Islet of Langerhans (tissue), 1 donor: ENCODE measurements around the gene CRLF3.
"Not testable (repeated sequence)": the region's sequence is repeated elsewhere in the genome, so short reads cannot be mapped to it uniquely, and the experiment has no call there.

Experiments used
- FAIRE-seq: peaks from one replicate; lab custom pipeline; 2011; peaks lifted over from hg19 to GRCh38; lab: Jason Lieb, UNC

Gene CRLF3, protein sequence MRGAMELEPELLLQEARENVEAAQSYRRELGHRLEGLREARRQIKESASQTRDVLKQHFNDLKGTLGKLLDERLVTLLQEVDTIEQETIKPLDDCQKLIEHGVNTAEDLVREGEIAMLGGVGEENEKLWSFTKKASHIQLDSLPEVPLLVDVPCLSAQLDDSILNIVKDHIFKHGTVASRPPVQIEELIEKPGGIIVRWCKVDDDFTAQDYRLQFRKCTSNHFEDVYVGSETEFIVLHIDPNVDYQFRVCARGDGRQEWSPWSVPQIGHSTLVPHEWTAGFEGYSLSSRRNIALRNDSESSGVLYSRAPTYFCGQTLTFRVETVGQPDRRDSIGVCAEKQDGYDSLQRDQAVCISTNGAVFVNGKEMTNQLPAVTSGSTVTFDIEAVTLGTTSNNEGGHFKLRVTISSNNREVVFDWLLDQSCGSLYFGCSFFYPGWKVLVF

GRCh38 chr17:30824356-30825145 is at the start of gene CRLF3:
CRLF3 (minus strand) TSS chr17:30824692; CDS start chr17:30824651, 41 bp downstream.
- FAIRE-seq, result no peak

DNA sequence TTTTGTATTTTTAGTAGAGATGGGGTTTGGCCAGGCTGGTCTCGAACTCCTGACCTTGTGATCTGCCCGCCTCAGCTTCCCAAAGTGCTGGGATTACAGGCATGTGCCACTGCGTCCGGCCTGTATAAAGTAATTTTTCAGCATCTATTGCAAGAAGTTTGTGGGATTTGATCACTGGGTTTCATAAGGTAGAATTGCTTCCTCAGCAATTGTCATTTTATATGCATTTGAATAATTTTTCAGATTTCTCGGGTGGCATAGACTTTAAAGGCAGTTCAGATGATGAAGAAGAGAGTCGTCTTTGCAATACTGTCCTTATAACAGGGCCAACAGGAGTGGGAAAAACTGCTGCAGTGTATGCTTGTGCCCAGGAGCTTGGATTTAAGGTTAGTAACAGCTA is 44.5 kb upstream of the CRLF3 start:
- FAIRE-seq, result no peak

DNA sequence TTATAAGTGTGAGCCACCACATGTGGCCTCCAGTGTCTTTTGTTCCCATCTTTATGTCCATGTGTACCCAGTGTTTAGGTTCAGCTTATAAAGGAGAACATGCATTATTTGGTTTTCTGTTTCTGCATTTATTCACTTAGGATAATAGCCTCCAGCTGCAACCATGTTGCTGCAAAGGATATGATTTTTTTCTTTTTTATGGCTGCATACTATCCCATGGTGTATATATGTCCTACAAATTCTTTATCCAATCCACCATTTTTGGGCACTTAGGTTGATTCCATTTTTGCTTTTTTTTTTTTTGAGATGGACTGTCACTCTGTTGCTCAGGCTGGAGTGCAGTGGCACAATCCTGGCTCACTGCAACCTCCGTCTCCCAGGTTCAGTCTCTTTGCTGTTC is 40.1 kb upstream of the CRLF3 start:
- no peak for FAIRE-seq

GRCh38 chr17:30858556-30859250 is 34.2 kb upstream of the CRLF3 start:
- FAIRE-seq, result no peak

DNA sequence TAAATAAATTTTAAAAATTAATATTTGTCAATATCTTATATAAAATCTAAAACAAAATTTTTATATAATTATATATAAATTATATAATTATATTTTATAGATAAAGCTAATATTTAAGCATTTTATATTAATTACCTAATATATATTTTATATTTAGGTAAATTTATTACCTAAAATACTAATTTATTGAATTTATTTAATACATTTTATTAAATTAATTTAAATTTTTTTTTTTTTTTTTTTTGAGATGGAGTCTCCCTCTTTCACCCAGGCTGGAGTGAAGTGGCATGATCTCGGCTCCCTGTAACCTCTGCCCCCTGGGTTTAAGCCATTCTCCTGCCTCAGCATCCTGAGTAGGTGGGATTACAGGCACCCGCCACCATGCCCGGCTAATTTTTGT is 29.7 kb upstream of the CRLF3 start:
- no peak for FAIRE-seq

- FAIRE-seq, result no peak
Observed at GRCh38 chr17:30848021-30848420, 23.5 kb upstream of the CRLF3 start.

DNA sequence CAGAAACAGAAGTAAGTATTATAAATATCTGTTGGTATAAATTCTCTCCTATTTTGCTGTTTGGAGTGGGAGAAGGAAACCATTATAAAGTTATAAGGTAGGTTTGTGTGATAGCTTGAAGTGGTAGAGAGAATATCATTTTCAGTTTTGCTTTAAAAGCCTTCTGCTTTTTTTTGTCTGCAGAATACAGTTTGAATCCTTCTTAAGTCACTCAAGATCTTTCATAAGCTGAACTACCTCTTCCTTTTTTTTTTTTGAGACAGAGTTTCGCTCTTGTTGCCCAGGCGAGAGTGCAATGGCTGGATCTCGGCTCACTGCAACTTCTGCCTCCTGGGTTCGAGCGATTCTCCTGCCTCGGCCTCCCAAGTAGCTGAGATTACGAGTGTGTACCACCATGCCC is 16.3 kb upstream of the CRLF3 start:
- FAIRE-seq, result no peak

DNA sequence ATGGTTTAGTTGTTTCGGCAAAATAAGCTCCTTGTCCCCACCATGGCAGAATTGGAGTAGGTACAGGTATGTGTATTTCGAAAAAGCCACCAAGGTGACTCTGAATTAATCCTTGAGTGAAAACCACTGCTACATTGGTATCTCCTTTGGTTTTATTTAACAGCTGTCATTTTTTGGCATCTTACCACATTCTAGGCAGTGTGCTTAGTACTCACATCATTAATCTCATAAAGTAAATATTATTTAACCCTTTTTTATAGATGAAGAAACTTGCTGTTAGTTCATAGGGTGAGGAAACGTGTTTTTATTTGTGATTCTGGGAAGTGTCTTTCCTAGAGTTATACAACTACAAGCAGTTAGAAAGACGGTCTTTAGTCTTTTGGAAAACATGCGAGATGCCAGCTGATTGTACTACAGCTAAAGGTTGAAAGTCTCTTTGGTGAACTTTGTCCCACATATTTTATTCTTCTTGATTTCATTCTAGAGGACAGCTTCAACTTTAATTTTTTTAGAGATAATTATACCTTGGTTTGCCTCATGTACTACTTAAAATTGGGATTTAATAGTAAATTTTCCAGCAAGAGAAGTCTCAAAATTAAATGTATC is 13.8 kb upstream of the CRLF3 start:
- no peak for FAIRE-seq

DNA sequence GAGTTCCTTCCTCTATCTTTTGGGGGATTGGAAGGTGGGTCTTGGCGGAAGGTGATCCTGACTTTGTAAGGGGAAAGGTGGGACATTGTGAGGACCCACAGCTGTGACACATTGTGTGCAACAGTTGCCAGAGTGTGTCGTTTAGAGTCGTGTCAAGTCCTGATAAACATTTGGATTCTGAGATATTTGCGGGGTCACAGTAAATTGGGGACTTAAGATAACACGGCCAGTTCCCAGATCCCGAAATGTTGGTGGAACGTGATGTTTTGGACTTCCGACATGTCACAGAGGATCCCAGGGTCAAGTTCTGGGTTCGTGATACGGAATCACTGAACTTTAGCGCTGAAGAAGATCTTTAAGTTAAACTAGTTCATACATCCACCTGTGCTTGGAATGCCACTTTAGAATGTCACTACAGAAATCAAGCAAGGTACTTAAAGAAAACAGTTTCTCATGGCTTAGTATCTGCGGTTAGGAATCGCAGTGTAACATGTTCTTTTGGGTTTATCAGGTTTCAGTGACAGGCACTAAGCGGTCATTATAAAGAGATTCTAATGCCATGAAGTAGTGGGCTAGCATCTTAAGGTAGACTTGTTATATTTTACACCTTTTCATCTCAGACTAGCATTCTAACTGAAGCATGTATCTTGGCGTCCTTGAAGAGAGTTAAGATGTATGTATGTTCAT is 8.1 kb upstream of the CRLF3 start:
- no peak for FAIRE-seq

DNA sequence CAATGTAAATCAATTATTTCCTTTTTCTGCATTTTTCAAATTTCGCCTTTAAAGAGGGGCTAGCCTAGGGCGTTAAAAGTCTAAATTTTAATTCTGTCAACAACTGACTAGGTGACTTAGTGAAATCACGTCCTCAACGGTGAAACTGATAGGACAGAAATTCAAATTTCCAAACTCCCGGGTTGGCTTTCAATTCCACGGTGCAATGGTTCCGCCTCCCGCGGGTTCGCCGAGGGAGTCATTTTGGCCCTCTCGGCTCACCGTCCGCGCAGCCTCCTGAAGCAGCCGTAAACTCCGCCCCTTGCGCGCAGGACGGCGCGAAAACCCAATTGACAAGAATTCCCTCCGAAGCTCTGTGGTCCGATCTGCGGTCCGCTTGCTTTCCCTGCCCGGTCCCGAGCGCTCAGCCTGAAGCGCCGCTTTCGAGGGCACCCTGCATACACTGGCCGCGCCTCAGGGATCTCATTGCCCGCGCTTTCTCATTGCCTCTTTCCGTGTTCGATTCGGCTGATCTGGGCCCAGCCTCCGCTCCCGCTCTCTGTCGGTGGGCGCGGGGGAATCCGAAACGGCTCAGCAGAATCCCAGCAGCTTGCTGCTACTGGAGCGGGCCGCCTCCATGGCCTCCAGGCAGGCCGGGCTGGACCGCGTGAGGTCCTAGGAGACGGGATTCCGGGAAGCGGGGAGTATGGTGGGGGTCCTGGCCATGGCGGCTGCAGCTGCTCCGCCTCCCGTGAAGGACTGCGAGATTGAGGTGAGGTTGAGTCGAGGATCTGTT is 7.4 kb upstream of the CRLF3 start, which contains the start of gene ATAD5:
TSS of gene ATAD5 (plus strand) at position 304 of the 775 bp plus-strand sequence. CDS start at position 686, 382 bp downstream.
- FAIRE-seq, result peak; percentile 33

DNA sequence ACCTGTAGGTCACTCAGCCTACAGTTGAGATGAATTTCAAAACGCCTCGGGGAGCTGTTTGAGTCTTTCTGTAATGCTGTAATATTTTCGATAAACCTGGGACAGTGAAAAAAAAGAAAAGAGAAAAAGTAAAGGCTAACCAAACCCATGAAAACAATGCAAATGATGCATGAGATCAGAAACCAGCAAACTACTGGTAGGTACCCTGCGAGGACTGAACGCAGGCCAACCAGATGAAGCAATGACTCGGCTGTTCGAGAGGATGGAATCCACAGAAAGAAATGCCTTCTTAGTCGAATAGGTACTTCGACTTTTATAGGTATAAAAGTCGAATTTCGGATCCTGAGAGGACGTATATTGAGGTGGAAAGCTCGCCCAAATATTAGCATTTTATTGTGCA is 6.8 kb upstream of the CRLF3 start:
- FAIRE-seq, result no peak

DNA sequence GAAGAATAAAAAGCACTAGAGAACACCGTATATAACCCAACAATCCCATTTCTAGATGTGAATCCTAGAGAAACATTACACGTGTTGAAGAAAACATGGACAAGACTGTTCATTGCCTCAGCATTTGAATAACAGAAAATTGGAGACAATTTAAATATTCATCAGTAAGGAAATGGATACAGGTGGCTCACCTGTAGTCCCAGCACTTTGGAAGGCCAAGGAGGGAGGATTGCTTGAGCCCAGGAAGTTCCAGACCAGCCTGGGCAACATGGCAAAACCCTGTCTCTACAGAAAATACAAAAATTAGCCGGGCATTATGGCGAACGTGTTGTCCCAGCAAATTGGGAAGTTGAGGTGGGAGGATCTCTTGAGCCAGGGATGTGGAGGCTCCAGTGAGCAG is 4.5 kb upstream of the CRLF3 start:
- no peak for FAIRE-seq

- FAIRE-seq, result no peak
Observed at GRCh38 chr17:30827082-30827481, 2.6 kb upstream of the CRLF3 start.

GRCh38 chr17:30824002-30824355 is 513 bp downstream of the CRLF3 start:
- no peak for FAIRE-seq

DNA sequence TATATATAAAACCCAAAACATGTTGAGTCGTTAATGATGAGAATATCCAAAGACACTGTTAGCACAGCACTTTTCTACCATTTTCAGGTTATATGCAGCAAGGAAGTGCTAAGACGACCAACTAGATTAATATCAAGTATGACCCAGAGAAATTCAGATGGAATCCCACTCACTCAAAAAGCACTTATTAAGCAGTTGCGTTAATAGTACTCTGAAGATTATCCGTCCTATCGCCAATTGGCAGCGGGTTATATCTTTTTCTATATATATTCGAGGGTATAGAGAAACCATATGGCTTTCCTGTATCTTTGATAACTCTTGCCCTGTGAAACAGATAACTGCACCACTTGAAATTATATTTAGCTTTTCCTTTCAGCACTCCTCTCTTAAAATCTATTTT is 1.1 kb downstream of the CRLF3 start:
- no peak for FAIRE-seq

GRCh38 chr17:30822919-30823318 is 1.6 kb downstream of the CRLF3 start:
- FAIRE-seq, result not testable (repeated sequence)

DNA sequence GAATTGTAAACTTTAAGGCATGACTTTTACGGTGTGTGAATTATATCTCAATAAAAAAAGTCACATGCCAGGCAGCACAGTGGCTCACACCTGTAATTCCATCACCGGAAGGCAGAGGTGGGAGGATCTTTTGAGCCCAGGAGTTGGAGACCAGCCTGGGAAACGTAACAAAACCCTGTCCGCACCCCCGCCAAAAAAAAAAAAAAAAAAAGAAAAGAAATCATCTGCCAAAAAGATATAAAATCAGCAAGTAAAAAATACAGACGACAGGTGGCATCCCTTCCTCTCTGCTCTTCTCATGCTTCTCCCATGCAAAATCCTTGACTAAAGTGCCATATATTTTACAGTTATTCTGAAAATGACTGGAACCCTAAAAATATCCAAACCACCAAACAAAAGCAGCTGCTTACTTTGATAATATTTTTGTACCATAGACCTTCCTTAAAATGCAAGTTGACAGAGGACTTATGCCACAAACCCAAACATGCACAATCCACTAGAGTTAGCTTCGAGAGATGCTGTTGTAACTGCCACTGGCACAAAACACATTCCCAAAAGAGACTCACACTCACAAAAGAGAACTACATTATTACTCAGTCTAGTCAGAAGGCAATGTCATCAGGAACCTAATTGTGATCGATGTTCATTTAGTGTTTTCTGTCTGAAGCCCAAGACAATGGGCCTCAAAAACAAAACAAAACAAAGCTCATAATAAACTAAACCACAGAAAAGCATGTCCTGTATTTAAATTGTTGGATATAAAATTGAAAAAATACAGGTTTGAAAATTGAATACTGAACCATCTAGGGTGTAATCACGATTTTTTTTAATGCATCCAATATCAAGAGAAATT is 2.4 kb downstream of the CRLF3 start:
- FAIRE-seq, result no peak

- no peak for FAIRE-seq
Observed at GRCh38 chr17:30819971-30820705, 4.4 kb downstream of the CRLF3 start.

DNA sequence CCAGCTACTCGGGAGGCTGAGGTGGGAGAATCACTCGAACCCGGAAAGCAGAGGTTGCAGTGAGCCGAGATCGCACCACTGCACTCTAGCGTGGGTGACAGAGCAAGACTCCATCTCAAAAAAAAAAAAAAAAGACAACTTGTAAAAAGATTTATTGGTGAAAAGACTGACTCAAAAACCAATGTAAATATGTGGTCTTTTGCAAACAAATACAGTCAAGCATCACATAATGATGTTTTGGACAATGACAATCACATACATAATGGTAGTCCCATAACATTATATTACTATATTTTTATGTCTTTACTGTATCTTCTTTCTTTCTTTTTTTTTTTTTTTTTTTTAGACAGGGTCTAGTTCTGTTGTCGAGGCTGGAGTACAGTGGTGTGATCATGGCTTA is 8.3 kb downstream of the CRLF3 start:
- no peak for FAIRE-seq
